22Rv1 (cell line): ENCODE measurements around the gene CCRL2.

Source experiments
- CTCF ChIP-seq: fragments of 450-650 bp; IDR thresholded peaks from 2 replicates; pipeline ENCODE4 v1.5.1; 2017; ENCODE audit warnings: mild to moderate bottlenecking
- ZFX ChIP-seq: fragments of 450-650 bp; IDR thresholded peaks from 2 replicates; pipeline ENCODE4 v1.6.1; 2017; ENCODE audit warnings: antibody characterized with exemption, borderline replicate concordance

- TF ChIP-seq CTCF (no peak), ZFX (no peak)
These were observed 40.3 kb downstream of the CCRL2 start for GRCh38 chr3:46447228-46447985.
